Breast epithelium (tissue), 4 donors: ENCODE results near the gene RGS7. TPM values are rescaled to one million over a fixed set of nuclear protein-coding genes. Genes with fewer than 3 reads are reported as not detected.

Source experiments
- DNase-seq, 2 donors: peaks; one replicate each; pipeline ENCODE4 v3.0.0-alpha.2; 2019; ENCODE audit warnings: low spot score in 2 of 2
- H3K27ac ChIP-seq, 2 donors: fragments of 200-600 bp; sonication (generic) in 1 of 2; one replicate each; pipeline ENCODE4 v1.5.1; 2016 to 2019; ENCODE audit warnings: mild to moderate bottlenecking in 1 of 2
- H3K27me3 ChIP-seq, 2 donors: fragments of 200-600 bp; sonication (generic) in 1 of 2; one replicate each; pipeline versions ENCODE4 v1.5.1 to v1.6.0; 2017 to 2019; ENCODE audit warnings: control low read depth in 1 of 2, mild to moderate bottlenecking in 1 of 2
- H3K36me3 ChIP-seq: fragments of 200-600 bp; one replicate; pipeline ENCODE4 v1.5.1; 2019
- H3K4me1 ChIP-seq, 2 donors: fragments of 200-600 bp; sonication (generic); one replicate each; pipeline ENCODE4 v1.5.1; 2016 to 2019; ENCODE audit warnings: control low read depth in 1 of 2
- H3K4me3 ChIP-seq, 3 donors: fragments of 200-600 bp; sonication (generic); 1 replicate in 2 of 3; 2 replicates in 1 of 3; pipeline ENCODE4 v1.5.1; 2016 to 2019; ENCODE audit warnings: mild to moderate bottlenecking in 3 of 3, moderate library complexity in 2 of 3
- H3K9me3 ChIP-seq, 2 donors: fragments of 200-600 bp; sonication (generic) in 1 of 2; one replicate each; pipeline ENCODE4 v1.5.1; 2016 to 2019; ENCODE audit warnings: control low read depth in 1 of 2
- CTCF ChIP-seq, 3 donors: fragments of 450-650 bp; IDR thresholded peaks; one replicate each; pipeline ENCODE4 v1.5.1; 2016 to 2017; ENCODE audit warnings: antibody characterized with exemption in 3 of 3, mild to moderate bottlenecking in 3 of 3, moderate library complexity in 3 of 3
- POLR2A ChIP-seq: fragments of 450-650 bp; IDR thresholded peaks from one replicate; pipeline ENCODE4 v1.6.1; 2016; ENCODE audit warnings: antibody characterized with exemption, mild to moderate bottlenecking, moderate library complexity
- POLR2AphosphoS5 ChIP-seq, 3 donors: sonication (generic); formaldehyde crosslinking; IDR thresholded peaks; one replicate each; pipeline ENCODE4 v1.6.1; 2017; ENCODE audit warnings: antibody characterized with exemption in 3 of 3
- intact Hi-C: fragments of 100-400 bp; cut with DNase I; formaldehyde crosslinking; loops from one replicate; pipeline ENCODE4 v1.15.1; 2023; ENCODE audit warnings: low total_unique reads
- total RNA-seq, 3 donors: library from RNA; depleted of rRNA; stranded (reverse); fragments of >200 nt; gene quantifications; one replicate each; pipeline ENCODE4 v1.1.0, GENCODE V29; 2016

RGS7 gene
- total RNA-seq, 3 donors from 2014 or later: 0.16 TPM; not detected in 2

GRCh38 chr1:241114699-241115233, 242.2 kb downstream of the RGS7 start:
- no peak overlapping the region for H3K4me3 ChIP-seq
- no peaks in the 10 kb centered on the region for H3K36me3 ChIP-seq
- no peak for TF ChIP-seq CTCF (IDR thresholded peaks at IDR 0.05)
- no peak for TF ChIP-seq POLR2A
- TF ChIP-seq POLR2AphosphoS5 (IDR thresholded peaks at IDR 0.05): no peak

GRCh38 chr1:241113557-241113956, 243.4 kb downstream of the RGS7 start:
- no peaks in the 10 kb centered on the region for H3K36me3 ChIP-seq
- H3K4me1 ChIP-seq: no peaks in the 10 kb centered on the region
- intact Hi-C loops: no loop called here
- no peaks in the 10 kb centered on the region for H3K27me3 ChIP-seq
- DNase-seq: no peak
- TF ChIP-seq CTCF (IDR thresholded peaks at IDR 0.05) (no peak), POLR2AphosphoS5 (IDR thresholded peaks at IDR 0.05) (no peak), POLR2A (no peak)
- H3K4me3 ChIP-seq: no peak overlapping the region
- H3K27ac ChIP-seq: no peak overlapping the region
- no peaks in the 10 kb centered on the region for H3K9me3 ChIP-seq

More at GRCh38 chr1:241114699-241115233, 242.2 kb downstream of the RGS7 start:
- Histone ChIP-seq H3K27ac (no peak overlapping the region), H3K4me1 (no peaks in the 10 kb centered on the region), H3K9me3 (no peaks in the 10 kb centered on the region), H3K27me3 (no peaks in the 10 kb centered on the region)
- intact Hi-C loops: no loop called here
- no peak for DNase-seq

- Histone ChIP-seq H3K4me1 (no peaks in the 10 kb centered on the region), H3K27ac (no peak overlapping the region), H3K4me3 (no peak overlapping the region), H3K36me3 (no peaks in the 10 kb centered on the region), H3K9me3 (no peaks in the 10 kb centered on the region), H3K27me3 (no peaks in the 10 kb centered on the region)
- no peak for DNase-seq
- intact Hi-C loops: no loop called here
- no peak for TF ChIP-seq POLR2A
- TF ChIP-seq CTCF (IDR thresholded peaks at IDR 0.05): no peak
- TF ChIP-seq POLR2AphosphoS5 (IDR thresholded peaks at IDR 0.05): no peak
Observed at GRCh38 chr1:241109039-241109438, 248.0 kb downstream of the RGS7 start.

- no peak for TF ChIP-seq POLR2A
- no peak for TF ChIP-seq POLR2AphosphoS5 (IDR thresholded peaks at IDR 0.05)
- no peak for TF ChIP-seq CTCF (IDR thresholded peaks at IDR 0.05)
- Histone ChIP-seq H3K27ac (no peak overlapping the region), H3K27me3 (no peaks in the 10 kb centered on the region), H3K4me3 (no peak overlapping the region), H3K4me1 (no peaks in the 10 kb centered on the region), H3K9me3 (no peaks in the 10 kb centered on the region), H3K36me3 (no peaks in the 10 kb centered on the region)
- no peak for DNase-seq
- intact Hi-C loops: no loop called here
Observed at GRCh38 chr1:241105147-241105546, 251.9 kb downstream of the RGS7 start.

GRCh38 chr1:241102664-241103063, 254.3 kb downstream of the RGS7 start:
- H3K36me3 ChIP-seq: no peaks in the 10 kb centered on the region
- no peaks in the 10 kb centered on the region for H3K9me3 ChIP-seq
- H3K27me3 ChIP-seq: no peaks in the 10 kb centered on the region
- TF ChIP-seq POLR2A (no peak), CTCF (IDR thresholded peaks at IDR 0.05) (no peak), POLR2AphosphoS5 (IDR thresholded peaks at IDR 0.05) (no peak)
- H3K4me3 ChIP-seq: no peak overlapping the region
- intact Hi-C loops: no loop called here
- no peak for DNase-seq
- H3K27ac ChIP-seq: no peak overlapping the region
- H3K4me1 ChIP-seq: no peaks in the 10 kb centered on the region
